ENCODE measurements around the gene KSR1.

Gene KSR1

DNA sequence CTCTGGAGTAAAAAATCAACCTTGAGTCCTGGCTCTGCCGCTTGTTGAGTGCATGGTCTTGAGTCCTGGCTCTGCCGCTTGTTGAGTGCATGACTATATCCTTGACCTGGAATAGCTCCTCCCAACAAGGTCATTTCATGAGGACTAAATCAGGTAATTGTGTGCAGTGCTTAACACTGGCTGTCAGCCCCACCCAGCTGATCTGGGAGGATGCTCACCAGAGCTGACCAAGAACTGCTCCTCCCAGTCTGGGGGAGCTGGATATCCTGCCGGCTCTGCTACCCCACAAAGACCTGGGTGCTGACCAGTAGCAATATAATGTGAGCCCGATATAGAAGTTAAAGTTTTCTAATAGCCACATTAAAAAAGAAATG, 154.0 kb downstream of the KSR1 start:
- H3K27ac ChIP-seq: no peak overlapping the region
- TF ChIP-seq ZFX (IDR thresholded peaks at IDR 0.05; ENCODE audit: borderline replicate concordance): no peak

- no peak overlapping the region for H3K27ac ChIP-seq
- TF ChIP-seq CTCF (IDR thresholded peaks at IDR 0.05) (no peak), ZFX (IDR thresholded peaks at IDR 0.05; ENCODE audit: borderline replicate concordance) (no peak)
Observed at GRCh38 chr17:27612160-27612770, 156.0 kb downstream of the KSR1 start.

GRCh38 chr17:27613433-27613832, 157.2 kb downstream of the KSR1 start:
- TF ChIP-seq CTCF (IDR thresholded peaks at IDR 0.05): no peak
- no peak for TF ChIP-seq ZFX (IDR thresholded peaks at IDR 0.05; ENCODE audit: borderline replicate concordance)
- H3K27ac ChIP-seq: no peak overlapping the region

DNA sequence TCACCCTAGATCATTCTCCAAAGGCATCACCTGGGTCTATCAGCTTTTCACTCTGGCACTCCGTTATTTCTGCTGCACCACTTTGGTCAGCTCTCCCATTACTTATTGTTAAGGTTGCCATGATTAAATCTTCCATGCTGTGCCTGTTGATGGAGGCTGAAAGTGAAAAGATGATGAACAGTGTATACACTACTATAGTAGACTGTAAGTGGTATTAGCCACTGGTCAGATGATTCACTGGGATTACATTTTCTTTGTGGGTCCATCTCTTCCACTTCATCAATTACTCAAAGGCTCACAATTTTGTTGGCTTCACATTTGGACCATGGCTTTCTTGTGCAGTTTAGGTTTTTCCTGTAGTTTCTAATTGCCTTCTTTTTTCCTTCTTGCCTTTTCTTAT, 158.9 kb downstream of the KSR1 start:
- H3K27ac ChIP-seq: no peak overlapping the region
- no peak for TF ChIP-seq ZFX (IDR thresholded peaks at IDR 0.05; ENCODE audit: borderline replicate concordance)
- TF ChIP-seq CTCF (IDR thresholded peaks at IDR 0.05): no peak

- H3K27ac ChIP-seq: no peak overlapping the region
- TF ChIP-seq ZFX (IDR thresholded peaks at IDR 0.05; ENCODE audit: borderline replicate concordance): no peak
- TF ChIP-seq CTCF (IDR thresholded peaks at IDR 0.05): no peak
Observed at GRCh38 chr17:27616414-27616813, 160.2 kb downstream of the KSR1 start.

GRCh38 chr17:27618417-27618816, 162.2 kb downstream of the KSR1 start:
- TF ChIP-seq ZFX (IDR thresholded peaks at IDR 0.05; ENCODE audit: borderline replicate concordance) (no peak), CTCF (IDR thresholded peaks at IDR 0.05) (no peak)
- no peak overlapping the region for H3K27ac ChIP-seq

GRCh38 chr17:27620721-27621120, 164.5 kb downstream of the KSR1 start:
- TF ChIP-seq ZFX (IDR thresholded peaks at IDR 0.05; ENCODE audit: borderline replicate concordance) (no peak), CTCF (IDR thresholded peaks at IDR 0.05) (no peak)
- H3K27ac ChIP-seq: no peak overlapping the region

DNA sequence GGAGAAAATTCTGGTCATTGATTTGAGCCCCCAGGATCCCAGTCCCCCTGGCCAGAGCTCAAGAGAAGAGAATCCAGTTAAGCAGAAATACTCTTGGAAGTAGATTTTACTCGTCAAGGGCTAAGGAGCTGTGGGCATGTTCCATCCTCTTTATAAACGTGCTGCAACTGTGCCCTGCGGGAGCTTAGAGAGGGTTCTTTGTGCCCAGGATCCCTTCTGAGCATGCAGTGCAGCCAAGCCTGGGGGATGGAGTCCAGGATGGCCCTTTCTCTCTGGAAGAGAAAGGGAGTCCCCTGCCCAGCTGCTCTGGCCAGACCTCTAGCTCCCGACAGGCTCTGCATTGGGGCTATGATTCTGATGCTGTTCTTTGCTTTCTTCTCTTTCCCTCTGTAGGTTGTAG, 165.3 kb downstream of the KSR1 start:
- no peak overlapping the region for H3K27ac ChIP-seq
- no peak for TF ChIP-seq CTCF (IDR thresholded peaks at IDR 0.05)
- no peak for TF ChIP-seq ZFX (IDR thresholded peaks at IDR 0.05; ENCODE audit: borderline replicate concordance)

Data from 22Rv1 (cell line).